ENCODE measurements around the gene OSBPL8.
"Not testable (repeated sequence)": the region's sequence is repeated elsewhere in the genome, so short reads cannot be mapped to it uniquely, and the experiment has no call there.

The OSBPL8 gene

DNA sequence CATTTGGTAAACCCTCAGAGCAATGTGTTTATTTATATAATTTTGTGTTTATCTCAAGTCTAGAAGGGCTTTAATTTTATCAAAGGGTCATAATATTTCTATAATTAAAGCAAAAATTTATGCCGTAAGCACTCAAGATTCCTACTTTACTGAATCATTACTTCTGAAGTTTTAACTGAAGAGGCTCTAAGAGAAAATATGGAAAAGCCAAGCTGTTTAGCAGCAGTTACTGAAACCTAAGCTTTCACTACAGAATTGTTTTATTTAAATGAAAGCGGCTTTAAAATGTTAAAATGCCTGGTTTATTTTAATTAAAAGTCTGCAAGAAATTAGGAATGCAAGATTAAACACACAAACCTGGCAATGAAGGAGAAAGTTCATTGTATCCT is 137.4 kb downstream of the OSBPL8 start:
- DNase-seq (ENCODE audit: low read depth) = no peak

DNA sequence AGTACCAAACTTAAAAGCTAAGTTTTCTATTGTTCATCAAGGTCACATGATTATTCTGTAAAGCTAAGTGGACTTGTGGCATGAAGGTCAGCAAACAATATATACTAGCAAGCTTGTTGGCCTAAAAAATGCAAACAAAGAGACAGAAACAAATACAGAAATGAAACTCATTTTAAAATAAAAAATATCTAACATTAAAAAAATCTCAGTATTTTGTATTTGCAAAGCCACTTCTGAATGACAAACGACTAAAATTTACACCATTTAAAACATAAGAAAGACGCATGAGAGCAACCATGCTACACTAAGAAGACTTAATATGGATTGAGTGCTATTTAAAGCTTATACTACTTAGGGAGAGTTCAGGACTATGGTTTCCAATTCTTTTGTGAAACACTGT is 138.5 kb downstream of the OSBPL8 start:
- no peak for DNase-seq (ENCODE audit: low read depth)

DNA sequence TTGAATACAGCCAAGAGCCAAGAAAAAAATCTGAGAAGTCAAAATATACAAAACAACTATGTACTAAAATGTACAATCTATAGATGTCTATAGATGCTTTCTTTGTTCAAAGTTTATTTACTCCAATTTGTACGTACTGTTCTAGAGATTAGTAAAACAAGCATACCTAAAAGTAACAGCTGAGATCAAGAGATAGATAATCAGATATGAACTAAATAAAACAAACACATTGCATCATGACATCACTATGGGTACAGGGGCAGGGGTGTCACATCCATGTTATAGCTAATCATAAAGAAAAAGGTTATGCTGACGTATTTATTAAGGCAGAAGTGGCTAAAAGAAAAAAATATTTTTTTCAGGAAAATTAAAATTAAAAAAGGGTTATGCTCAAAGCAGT is 139.3 kb downstream of the OSBPL8 start:
- no peak for DNase-seq (ENCODE audit: low read depth)

DNA sequence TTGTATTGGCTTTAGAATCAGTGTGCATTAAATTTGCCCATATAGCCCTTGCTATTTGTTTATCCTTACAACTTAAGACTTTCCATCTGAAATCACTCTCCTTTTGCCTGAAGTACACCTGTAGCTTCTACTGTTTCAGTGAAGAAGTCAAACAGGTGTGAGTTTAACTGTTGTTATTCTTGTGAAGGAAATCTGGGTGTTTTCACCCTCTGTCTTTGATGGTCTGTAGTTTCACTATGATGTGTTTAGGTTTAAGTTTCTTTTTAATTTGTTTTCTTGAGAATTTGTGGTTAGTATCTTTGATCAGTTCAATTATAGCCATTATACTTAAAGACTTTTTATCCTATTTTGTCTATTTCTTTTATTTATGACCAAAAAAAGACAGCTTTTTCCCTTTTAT is 142.5 kb downstream of the OSBPL8 start:
- no peak for DNase-seq (ENCODE audit: low read depth)

DNA sequence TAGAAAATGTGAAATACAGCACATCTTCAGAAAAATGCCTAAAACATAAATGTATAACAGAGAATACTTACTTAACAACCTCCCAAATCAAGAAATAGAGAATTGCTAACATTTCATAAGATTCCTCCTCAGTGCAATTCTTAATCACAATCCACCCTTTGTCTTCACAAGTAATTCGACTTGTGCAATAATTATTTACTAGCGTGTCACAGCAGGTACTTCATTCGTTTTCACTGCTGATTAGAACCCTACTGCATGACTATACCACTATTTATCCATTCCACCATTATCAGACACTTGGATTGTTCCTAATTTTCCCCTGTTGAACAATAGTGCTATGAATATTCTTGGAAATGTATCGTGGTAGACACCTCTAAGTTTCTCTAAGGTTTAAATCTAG is 146.4 kb downstream of the OSBPL8 start:
- DNase-seq (ENCODE audit: low read depth) = no peak

DNA sequence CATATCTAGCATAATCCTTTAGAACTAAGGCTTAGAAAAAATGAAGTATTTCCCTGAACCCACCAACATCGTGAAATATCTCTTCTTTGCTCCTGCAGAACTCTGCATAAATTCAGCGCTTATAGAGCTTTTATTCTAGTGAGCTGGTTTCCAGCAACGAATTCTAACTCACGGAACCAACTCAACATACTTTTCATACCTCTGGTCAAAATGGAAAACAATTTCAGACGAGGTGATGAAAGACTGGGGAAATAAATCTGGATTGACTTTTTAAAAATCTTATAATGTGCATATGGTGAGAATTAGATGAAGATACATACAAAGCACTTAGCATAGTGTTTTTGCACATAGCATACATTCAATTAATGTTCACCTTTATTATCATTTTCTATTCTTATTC is 148.8 kb downstream of the OSBPL8 start:
- DNase-seq (ENCODE audit: low read depth) = no peak

DNA sequence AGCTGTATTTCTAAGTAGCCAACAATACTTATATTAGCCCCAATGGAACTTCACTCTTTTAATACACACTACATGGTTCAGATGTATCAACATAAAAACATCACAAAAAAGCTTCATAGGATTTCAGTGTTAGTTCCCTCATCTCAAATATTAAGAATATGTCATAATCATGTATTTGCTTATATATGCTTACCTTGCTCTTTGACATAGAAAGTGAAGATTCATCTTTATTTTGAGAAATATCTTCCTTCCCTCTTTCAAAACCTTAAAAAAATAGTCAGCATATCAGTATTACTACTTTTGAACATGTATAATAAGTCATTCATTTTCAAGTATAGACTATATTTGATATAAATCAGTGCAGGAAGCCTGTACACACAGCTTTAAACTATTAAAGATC is 149.2 kb downstream of the OSBPL8 start:
- DNase-seq (ENCODE audit: low read depth) = no peak

DNA sequence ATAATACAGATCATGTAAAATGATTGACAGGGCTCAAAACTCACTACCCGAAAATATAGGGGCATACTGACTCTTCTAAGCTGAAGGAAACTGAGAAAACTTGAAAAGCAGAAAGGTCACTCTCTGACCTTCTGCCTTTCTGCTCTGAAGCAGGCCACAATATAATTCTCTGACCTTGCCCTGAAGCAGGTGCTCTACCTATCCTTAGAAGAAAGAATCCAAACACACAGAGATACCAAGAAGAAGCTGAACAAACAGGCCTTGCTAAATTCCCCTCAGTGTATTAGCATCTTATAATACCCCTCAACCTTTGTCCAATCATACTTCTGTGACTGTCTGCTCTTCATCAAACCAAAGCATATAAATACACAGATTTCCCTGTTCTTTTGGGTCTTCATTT is 150.5 kb downstream of the OSBPL8 start:
- no peak for DNase-seq (ENCODE audit: low read depth)

DNA sequence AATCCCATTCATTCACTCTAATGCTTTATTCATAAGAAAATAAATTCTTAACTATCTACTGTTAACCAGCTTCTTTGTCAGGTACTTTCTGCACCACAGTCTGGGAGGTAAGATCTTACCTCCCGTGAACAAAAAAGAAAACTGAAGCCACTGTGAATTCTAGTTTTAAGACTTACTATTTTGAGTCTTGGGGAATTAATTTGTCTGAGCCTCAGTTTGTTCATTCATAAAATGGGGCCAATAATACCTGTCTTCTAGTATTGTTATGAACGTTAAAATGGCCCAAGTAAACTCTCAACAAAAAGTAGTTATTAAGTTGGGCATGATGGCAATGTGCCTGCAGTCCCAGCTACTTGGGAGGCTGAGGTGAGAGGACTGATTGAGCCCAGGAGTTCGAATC is 151.9 kb downstream of the OSBPL8 start:
- no peak for DNase-seq (ENCODE audit: low read depth)

DNA sequence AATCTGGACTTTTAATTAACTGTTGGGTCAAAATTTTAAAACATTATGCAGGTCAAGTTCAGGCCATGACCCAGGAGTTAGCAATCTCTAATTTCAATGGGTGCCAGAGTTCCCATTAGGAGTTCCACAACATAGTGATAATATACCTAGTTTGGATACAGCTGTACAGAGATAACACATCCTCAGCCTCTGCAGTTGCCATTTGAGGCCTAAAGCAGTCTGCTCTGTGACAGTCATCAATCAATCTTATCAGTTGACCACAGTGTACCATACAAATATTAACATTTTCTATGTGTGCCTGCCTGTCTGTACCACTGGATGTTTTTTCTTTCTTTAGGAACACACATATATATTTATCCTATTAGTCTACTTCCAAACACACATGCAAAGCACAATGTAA is 157.3 kb downstream of the OSBPL8 start:
- no peak for DNase-seq (ENCODE audit: low read depth)

DNA sequence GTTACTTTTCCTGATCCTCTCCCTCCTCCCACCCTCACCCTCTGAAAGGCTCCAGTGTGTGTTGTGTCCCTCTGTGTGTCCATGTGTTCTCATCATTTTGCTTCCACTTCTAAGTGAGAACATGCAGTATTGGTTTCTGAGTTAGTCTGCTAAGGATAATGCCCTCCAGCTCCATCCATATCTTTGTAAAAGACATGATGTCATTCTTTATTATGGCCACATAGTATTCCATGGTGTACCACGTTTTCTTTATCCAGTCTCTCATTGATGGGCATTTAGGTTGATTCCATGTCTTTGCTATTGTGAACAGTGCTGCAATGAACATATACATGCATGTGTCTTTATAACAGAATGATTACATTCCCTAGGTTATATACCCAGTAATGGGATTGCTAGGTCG is 159.4 kb downstream of the OSBPL8 start:
- DNase-seq (ENCODE audit: low read depth) = no peak

DNA sequence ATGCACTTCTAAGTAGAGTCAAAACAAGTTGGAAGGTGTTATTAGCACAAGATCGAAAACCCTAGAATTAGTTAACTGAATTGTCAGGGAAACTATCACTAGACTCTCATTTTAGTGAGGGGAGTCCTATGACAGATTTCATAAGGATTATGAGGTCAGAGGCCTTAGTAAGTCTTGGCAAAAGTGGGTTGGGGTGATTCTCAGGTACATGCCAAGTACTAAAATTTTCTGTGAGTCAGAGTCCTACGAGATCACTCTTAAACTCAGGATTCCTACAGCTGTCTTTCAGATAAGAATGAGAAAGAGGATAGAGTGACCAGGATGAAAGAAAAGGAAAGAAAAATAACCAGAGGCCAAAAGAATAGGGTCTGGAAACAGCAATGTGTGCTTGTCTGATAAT is 160.5 kb downstream of the OSBPL8 start:
- DNase-seq (ENCODE audit: low read depth) = no peak

DNA sequence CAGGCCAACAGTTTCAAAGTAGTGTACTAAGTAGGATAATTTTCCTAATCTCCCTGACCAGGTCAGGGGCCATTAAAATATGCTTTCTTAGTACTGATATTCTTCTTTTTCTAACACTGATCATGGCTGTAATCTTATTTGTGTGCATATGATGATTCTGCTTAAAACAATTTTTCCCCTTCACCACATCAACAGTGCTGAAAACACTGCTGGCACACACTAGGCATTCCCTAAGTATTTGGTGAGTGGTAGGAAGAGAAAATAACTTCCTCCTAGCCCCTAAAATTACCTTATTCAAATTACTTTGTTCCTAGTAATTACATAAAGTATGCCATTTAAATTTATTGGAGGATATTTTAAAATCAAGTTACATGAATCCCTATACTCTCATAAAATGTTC is 161.5 kb downstream of the OSBPL8 start:
- no peak for DNase-seq (ENCODE audit: low read depth)

DNA sequence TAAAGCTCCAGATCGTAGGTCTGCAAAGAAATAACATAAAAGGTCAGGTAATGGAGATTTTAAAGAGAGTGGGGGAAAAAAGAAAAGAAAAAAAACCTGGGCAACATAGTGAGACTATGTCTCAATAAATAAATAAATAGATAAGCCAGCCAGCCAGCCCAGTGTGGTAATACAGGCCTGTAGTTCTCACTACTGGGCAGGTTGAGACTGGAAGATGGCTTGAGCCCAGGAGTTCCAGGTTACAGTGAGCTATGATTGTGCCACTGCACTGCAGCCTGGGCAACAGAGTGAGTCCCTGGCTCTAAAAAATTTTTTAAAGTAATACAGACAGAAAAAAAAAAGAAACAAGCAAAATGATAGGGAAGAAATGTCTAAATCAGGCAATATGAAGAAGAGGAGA is 168.1 kb downstream of the OSBPL8 start:
- no peak for DNase-seq (ENCODE audit: low read depth)

DNA sequence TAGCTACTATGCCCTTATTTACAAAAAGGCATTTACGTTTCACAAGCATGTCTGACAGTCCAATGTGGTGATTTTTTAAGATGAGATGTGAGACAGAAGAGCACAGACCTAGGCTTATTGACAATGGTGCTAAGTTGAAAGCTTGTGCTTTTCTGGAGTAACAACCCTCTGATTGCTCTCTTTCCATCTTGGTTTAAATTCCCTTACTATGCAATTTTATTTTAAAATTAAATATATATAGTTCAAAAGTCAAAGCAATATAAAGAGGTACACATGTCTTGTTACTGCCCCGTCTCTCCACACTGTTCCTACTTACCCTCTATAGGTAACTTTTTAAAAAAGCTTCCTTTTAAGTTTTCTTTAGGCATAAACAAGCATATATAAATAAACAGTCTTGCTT is 172.0 kb downstream of the OSBPL8 start:
- DNase-seq (ENCODE audit: low read depth) = no peak

DNA sequence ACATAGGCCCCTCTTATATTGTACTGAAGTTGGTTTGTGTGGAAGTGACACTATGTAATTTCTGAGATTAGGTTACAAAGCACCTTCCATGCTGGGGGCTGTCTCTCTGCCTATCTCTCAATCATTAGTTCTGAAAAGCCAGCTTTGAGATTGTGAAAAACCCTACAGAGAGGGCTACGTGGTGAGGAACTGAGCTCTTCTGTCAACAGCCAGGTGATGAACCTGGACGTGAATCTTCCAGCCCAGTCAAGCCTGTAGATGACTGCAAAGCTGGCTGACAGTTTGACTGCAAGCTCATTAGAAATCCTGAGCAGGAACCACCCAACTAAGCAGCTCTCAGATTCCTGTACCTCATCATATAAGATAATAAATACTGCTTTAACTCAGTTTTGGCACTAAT is 175.0 kb downstream of the OSBPL8 start:
- no peak for DNase-seq (ENCODE audit: low read depth)

DNA sequence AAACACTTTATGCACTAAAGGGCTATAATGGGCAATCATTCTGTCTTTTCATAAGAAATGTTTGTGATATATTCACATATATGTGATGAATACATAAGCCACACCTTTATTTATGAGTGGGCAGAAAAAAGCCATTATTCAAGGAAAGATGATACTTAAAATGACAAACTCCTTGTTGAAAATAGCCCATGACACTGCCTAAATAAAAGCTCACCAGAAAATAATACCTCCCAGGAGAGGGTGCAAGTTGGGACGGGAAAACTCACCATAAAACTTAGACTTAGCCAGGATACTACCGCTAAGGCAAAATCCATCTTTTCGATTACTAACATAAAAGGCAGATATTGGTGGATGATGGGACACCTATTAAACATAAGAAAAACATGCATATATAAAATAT is 175.6 kb downstream of the OSBPL8 start:
- no peak for DNase-seq (ENCODE audit: low read depth)

DNA sequence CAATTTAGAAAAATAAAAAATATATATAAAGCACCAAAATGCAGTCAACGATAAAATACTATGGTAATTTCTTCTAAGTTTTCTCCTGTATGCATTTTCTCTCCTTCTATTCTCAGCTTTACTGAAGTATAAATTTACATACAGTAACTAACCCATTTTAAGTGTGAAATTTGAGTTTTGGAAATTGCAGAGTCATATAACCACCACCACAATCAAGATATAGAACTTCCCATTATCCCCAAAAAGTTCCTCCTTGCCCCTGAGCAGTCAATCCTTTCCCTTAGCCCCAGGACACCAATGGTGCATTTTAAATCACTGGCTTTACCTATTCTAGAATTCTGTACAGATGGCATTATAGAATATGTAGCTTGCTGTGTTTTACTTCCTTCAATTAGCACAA is 180.3 kb downstream of the OSBPL8 start:
- no peak for DNase-seq (ENCODE audit: low read depth)

DNA sequence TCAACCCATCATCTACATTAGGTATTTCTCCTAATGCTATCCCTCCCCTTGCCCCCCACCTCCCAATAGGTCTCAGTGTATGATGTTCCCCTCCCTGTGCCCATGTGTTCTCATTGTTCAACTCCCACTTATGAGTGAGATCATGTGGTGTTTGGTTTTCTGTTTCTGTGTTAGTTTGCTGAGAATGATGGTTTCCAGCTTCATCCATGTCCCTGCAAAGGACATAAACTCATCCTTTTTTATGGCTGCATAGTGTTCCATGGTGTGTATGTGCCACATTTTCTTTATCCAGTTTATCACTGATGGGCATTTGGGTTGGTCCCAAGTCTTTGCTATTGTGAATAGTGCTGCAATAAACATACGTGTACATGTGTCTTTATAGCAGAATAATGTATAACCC is 182.7 kb downstream of the OSBPL8 start:
- not testable (repeated sequence) for DNase-seq (ENCODE audit: low read depth)

DNA sequence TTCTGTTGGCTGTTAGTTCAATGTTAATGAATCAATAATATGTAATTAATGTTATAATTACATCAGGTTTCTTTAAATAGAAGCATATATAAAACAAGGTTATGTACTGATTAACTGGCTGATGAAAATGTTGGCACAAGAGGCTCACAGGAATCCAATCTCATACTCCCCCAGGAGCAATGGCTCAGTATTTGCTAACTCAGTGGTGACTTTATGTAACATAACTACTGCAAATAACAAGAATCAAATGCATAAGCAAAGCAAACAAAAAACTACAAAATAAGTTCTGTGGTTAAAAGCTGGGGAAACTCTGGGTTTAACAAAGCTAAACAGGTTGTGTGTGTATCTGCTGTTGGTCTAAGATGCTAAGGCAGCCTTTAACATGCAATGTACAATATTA is 183.6 kb downstream of the OSBPL8 start:
- DNase-seq (ENCODE audit: low read depth) = no peak

DNA sequence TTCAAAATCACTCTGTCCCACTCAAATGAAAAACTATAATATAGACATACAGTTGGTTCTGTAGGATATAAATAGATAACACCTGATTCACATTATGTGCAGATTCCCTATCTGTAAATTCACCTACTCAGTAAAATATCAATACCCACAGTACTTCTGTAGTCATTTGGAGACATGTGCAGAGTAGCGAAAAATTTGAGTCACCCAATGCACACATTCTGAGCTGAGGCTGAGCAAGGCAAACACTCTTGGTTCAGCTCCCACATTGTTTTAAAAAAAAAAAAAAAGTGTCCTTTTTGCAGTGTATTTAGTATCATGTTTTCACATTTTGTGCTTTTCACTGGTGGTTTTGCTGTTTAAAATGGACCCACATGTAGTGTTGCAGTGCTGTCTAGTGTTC is 184.1 kb downstream of the OSBPL8 start:
- DNase-seq (ENCODE audit: low read depth) = no peak

DNA sequence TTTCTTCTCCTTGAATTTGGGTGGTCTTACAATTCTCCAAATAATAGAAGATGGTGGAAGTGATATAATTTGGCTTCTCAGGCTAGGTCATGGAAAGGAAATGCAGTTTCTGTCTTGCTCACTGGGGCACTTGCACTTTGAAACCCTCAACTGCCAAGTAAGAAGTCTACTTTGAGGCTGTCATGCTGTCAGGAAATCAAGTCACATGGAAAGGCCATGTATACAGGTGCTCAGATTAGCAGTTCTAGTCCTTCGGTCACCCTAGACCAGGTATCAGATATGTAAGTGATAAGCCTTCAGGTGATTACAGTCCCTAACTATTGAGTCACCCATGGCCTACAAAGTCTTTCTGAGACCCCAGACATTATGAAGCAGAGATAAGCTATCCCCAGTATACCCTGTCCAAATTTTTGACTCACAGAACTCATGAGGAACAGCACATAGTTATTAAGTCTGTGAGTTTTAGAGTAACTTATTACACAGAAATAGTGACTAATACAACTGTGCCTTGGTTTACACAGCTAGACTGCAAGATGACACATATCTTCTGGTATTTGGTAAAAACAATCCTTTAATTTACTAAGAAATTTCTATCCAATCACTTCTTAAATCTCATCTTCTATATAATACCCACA is 185.1 kb downstream of the OSBPL8 start:
- peak; percentile 13 for DNase-seq (ENCODE audit: low read depth)

DNA sequence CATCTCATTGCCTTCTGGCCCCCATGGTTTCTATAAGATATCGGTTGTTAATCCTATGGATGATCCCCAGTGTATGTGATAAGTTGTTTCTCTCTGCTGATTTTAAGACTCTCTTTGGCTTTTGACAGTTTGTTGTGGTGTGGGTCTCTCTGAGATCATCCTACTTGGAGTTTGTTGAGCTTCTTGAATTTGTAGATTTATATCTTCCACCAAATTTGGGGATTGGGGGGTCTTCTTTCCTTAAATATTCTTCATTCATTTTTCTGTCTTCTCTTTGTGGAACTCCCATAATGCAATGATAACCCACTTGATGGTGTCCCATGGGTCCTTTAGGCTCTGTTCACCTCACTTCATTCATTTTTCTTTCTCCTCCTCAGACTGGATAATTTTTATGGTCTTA is 191.3 kb downstream of the OSBPL8 start:
- no peak for DNase-seq (ENCODE audit: low read depth)

DNA sequence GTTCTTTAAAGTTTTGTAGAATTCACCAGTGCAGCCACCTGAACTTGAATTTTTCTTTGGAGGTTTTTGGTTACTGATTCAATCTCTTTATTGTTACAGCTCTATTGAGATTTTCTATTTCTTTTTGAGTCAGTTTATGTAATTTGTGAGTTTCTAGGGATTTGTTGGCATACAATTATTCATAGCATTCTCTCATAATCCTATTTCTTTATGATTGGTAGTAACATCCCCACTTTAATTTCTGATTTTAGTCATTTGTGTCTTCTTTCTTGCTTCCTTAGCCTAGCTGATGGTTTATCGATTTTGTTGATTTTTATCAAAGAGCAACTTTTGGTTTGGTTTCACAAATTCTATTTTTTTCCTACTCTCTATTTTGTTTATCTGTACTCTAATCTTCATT is 193.4 kb downstream of the OSBPL8 start:
- DNase-seq (ENCODE audit: low read depth) = no peak

DNA sequence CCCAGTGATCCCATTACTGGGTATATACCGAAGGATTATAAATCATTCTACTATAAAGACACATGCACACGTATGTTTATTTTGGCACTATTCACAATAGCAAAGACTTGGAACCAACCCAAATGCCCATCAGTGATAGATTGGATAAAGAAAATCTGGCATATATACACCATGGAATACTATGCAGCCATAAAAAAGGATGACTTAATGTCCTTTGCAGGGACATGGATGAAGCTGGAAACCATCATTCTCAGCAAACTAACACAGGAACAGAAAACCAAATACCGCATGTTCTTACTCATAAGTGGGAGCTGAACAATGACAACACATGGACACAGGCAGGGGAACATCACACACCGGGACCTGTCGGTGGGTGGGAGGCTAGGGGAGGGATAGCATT is 195.4 kb downstream of the OSBPL8 start:
- DNase-seq (ENCODE audit: low read depth) = not testable (repeated sequence)
